Measurements from ENCODE around the gene ADAM22.
"Not testable (repeated sequence)": the region's sequence is repeated elsewhere in the genome, so short reads cannot be mapped to it uniquely, and the experiment has no call there.

ADAM22 gene

DNA sequence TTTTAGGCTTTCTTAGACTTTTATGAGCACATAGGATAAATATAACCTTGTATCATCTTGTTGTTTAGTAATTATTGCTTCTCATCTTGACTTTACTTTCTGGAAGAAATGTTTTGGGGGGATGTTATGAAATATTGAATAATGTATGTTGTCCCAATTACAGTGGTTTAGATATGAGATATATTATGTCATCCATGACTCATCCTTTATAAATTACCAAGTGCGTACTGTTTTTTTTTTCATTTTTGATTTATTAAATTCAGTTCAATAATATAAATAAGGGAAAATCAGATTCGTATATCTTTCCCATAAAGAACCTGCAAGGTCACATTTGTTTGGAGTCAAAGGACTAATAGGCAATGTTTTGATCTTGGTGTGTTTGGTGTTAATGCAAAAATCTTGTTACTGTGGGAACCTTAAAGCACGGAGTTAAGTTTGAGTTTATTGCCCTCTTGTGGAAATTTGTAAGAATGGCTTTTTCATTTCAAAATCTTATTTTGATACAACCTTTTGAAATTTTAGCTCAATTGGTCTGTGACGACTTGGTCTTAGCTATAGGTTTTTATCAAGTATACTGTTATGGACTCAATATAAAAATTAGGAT is 177.2 kb downstream of the ADAM22 start:
- DNase-seq (ENCODE audit: low spot score) = peak; percentile 41

DNA sequence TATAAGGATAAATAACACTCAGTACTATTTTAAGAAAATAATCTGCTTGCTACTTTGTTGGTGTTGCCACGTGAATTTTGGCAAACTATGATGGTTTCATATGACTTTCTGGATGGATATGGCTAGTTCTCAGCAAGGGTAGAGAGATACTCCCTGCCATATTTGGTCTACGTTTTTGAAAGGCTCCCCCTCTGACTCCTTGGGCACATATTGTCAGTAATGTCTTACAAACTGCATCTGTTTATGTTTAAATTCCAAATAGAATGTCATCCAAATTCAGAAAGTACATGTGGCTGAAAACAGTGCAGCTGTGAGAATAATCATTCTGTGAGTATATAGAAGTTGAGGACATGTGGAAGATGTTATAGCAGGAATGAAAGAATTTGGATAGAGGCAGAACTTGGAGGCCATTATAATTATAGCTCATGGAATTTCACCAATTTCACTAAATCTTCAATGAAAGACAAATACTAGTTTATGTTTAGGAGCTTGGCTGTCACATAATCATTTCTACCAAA is 178.0 kb downstream of the ADAM22 start:
- DNase-seq (ENCODE audit: low spot score) = no peak

DNA sequence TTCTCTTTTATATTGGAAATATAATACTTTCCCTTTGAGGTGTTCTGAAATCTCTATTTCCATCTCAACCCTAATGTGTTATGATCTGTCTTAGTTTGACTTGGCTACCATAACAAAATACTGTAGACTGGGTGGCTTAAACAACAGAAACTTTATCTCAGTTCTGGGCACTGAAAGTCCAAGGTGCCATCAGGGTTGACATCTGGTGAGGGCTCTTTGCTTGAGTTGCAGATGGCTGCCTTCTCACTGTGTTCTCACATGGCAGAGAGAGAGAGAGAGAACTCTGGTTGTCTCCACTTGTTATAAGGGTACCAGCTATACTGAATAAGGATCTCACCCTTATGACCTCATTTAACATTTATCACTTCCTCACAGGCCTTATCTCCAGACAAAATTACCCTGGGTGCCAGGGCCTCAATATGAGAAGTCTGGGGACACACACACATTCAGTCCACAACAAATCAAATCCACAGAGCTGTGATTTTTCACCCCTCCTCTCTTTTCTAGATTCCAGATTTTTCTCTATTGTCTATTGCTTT is 181.3 kb downstream of the ADAM22 start:
- DNase-seq (ENCODE audit: low spot score) = no peak

DNA sequence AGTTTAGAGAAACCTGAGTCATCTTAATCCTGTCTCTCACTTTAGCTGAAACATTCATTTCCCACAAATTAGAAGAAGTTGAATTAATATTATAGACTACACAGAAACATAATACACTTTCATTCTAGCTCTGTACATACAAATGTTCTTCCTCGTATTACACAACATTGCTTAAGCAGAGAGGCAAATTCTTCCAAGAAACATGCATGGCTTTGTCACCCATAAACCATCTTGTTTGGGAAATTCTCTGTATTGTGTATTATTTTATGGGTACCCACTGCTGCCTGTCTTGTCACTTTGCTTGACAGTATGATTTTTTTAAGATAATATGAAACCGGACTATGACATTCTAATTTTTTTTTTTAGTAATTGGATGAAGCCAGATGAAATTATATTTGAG is 181.8 kb downstream of the ADAM22 start:
- DNase-seq (ENCODE audit: low spot score) = no peak

DNA sequence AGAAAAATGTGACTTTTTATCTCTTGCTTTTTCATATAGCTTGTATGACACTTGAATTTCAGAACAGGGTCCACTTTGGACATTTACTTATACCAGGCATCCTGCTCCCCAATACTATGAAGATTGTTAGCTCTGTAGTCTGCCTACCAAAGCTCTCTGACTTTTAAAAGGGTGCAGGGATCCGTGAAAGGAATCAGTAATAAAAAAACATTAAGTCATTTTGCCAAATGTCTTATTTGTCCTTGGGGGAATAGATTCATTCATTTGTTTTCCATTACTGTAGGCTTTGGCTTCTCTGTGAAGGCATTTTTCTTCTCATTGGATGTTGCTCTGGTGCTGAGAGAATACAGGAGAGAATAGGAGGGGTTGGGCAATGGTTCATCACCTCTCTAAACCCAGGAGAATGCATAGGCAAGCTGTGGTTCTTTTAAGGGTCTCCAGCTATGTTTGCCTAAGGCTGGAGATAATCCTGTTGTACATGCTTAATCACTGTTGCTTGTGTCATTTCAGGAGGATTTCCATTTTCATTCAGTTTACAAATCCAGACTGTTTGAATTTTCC is 182.3 kb downstream of the ADAM22 start:
- no peak for DNase-seq (ENCODE audit: low spot score)

DNA sequence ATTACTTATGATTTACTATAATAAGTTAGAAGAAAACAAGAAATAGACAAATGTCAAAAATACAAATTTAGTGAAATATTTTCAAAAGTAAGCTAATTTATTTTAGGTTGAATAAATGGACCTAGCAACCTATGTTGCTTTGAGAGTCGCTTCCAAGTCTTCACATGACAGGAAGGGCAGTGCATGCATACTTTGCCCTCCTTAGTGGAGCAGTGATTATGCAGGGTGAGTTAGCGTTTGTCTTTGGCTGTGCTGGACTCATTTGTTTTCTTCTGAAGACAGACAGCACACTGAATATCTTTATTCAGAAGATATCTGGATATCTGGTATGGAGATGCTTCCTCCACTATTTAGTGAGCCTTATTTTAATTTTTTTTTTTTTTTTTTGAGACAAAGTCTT is 183.3 kb downstream of the ADAM22 start:
- no peak for DNase-seq (ENCODE audit: low spot score)

DNA sequence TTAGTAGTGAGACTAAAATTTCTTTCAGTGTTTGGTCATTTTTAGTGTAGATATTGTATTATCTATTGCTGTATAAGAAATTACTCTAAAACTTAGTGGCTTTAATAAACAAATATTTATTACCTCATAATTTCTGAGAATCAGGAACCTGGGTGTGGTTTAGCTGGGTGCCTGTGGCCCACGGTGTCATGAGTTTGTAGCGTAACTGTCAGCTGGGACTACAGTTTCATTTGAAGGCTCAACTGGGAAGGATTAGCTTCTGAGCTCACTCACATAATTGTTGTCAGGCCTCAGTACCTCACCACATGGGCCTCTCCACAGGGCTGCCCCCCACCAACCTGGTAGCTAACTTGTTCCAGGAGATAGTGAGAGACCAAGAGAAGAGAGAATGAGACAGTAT is 187.3 kb downstream of the ADAM22 start:
- no peak for DNase-seq (ENCODE audit: low spot score)

DNA sequence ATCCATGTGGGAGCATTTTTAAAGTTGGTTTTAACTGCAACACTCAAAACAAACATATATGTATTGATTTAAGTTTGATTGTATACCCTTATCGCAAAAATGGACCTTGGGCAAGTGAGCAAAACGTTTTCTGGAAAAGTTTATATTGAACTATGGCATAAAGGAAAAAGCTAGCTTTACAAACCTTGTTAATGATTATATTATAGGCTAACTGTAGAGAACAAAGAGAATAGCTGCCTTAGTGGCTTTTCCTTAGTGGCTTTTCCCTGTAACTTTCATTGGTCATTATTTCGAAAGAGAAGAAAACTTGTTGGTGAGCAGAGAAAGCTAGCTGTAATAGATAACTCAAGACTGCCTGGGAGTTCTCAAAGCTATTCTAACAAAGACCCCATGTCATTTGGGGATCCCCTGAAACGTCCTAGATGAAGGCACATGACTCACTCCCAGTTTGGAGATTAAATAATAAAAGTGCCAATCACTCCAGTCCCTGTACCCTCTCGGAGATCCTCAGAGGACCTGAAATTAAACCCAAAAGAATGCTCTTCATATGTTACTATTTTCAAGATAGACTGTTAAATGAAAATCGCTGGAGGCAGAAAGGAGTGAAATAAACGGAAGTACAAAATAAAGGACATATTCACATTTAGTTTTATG is 193.7 kb downstream of the ADAM22 start:
- no peak for DNase-seq (ENCODE audit: low spot score)

DNA sequence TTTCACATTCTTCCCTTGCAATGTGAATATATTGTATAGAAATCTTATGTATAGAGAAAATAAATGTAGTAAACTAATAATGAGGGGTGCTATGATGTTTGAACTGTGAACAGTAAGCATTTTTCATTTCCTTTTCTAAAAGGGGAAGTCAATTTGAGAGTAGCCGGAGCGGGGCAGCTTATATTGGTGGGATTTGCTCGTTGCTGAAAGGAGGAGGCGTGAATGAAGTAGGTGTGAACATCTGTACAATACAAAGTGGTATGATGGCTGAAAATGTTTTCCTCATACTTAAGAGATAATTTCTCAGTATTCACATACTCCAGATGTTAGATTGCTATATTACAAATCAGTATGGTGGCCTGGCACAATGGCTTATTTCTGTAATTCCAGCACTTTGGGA is 198.7 kb downstream of the ADAM22 start:
- no peak for DNase-seq (ENCODE audit: low spot score)

DNA sequence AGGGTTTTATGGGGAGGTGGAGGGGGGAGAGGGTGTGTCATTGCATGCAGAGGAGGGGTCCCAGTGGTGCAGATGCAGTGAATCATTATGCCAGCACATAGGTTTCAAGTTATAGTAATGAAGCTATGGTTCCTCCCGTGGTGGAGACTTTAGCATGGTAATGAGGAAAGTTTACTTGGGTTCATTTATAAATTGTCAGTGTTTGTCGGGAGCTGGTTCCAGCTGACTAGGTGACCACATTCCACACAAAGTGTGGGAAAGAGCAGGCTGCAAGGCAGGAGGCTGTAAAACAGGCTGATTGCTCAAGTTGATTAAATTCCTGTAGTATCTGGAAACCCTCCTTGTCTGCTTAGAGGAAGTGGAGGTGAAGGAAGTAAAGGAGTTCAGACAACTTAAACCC is 206.9 kb downstream of the ADAM22 start:
- DNase-seq (ENCODE audit: low spot score) = no peak

DNA sequence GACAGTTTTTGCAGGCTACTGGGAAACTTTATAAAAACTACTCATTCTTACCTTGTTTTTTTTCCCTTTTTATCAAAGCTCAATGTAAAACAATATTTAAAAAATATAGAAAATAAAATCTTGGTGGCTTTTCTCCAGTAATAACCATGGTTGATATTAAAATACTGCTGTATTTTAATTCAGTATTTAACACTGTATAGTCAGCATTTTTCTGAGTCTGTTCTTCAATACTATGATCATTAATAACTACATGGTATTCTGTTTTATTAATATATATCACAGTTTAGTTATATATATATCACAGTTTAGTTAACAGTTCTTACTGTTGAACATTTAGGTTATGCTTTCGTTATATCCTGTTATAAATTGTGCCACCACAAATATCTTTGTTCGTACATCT is 207.4 kb downstream of the ADAM22 start:
- DNase-seq (ENCODE audit: low spot score) = no peak

DNA sequence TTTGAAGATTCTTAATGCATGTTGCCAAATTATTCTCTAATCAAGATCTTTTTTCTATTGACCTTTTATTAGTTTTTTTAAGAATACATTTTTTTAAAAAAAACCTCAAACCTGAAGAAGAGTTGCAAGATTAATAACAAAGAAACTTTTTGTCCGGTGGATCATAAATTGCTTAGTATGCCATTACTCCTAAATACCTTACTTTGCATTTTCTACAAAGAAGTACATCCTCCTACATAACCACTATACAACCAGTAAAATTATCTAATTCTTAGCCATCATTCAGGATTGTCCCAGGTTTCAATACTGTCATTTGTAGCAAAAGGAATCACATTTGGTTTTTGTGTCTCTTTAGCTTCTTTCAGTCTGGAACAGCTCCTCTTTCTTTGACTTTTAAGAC is 207.9 kb downstream of the ADAM22 start:
- DNase-seq (ENCODE audit: low spot score) = no peak

DNA sequence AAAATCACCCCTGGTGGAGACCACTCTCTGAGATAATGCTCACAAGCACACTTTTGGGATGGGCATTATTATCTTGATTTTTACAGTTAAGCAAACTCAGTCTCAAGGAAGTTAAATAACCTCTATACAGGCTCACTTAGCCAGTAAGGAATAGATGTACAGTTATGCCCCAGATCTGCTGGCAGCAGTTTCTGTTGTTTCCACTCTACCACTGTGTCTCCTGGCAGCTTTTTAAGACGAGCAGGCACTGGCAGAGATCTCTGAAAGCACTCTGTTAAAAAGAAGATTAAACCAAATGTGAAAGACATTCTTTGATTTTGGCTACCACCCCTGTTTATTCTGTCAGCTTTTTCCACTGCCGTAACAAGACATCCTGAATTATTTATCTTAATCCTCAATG is 212.6 kb downstream of the ADAM22 start:
- no peak for DNase-seq (ENCODE audit: low spot score)

DNA sequence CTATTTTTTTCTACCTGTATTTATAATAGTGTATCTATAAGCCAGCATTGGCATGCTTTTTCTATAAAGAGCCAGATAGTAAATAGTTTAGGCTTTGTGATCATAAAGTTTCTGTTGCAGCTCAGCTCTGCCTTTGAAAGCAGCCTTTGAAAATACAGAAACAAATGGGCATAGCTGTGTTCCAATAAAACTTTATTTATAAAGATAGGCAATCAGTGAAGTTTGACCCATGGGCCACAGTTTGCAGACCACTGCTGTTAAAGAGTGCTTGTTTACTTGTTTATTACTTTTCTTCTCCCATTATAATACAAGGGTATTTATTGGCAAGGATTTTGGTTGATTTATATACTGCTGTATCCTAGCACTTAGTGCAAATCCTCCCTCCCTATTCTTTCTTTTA is 213.3 kb downstream of the ADAM22 start:
- no peak for DNase-seq (ENCODE audit: low spot score)

DNA sequence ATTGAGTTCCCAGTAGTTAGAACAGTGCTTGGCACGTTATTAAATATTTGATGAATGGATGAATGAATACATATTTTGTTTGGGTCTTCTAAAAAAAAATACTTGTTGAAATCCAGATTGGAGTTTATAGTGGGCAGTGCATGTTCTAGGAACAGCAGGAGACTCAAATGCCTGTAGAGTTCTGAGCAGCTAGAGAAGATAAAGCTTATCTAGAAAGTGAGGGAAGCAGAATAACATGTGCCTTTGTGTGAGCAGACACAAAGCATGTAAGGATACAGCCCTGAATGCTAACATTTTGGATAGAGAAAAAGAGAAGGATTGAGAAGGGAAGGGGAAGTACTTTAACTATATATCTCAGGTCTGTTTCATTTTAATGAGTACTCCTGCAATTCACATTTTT is 213.9 kb downstream of the ADAM22 start:
- no peak for DNase-seq (ENCODE audit: low spot score)

DNA sequence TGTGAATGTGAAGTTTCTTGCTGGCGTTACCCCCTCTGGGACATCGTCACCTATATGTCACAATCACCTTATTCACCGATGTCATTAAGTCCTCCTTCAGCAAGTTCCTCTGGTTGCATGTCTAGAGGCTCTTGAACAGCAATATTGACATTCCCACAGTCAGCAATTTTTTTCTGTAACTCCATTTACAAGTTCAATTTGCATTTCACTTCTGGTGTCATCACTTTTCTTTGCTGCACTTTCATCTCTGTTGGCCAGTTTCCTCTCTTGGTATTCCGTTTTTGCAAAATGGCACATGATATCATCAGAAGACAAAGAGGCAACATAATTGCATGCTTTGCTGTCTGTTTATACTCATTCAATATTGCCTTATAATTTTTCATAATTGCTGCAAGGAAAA is 216.0 kb downstream of the ADAM22 start:
- no peak for DNase-seq (ENCODE audit: low spot score)

DNA sequence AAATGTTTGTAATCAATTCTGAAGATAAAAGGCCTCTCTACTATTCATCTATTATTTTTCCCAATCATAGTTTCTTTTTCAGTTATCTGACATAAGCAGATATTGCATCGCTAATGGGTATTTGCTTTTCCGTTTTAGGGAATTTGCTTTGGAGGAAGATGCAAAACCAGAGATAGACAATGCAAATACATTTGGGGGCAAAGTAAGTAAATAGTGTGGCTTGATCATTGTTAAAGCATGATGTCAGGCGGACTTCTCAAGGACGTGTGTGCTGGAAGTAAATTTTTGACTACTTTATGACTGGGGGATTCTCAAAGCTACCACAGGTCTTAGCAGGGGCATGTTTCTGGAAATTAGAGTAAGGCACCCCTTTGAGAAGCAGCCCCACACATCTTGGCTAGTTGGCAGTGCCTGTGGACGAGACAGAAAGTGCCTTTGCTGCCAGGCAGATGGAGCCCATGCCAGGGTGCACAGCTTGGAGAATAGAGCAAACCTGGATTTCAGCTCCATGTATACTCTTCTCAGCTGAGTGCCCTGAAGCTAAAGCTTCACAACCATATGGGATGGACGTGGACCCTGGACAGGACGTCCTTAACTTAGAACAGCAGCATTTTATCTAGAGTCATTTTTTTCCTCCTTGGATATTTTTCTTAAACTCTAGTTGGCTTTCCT is 217.2 kb downstream of the ADAM22 start:
- DNase-seq (ENCODE audit: low spot score) = no peak

DNA sequence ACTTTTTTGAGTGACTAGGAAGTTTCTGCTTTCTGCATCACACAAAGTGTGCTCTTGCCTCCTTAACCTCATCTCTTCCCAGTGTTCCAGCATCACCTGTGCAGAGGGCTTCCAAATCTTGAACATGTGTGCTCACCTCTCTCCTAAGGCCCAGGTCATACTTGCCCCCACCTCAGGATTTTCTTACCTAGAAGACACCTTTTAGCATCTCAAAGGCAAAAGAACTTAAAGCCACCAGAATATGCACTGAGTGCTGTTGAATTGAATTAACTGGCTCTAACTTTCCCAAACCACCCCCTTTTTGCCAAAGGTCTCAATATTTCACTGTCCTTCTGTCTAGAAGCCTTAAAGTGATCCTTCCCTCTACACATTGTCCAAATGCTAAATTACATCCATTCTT is 219.3 kb downstream of the ADAM22 start:
- no peak for DNase-seq (ENCODE audit: low spot score)

DNA sequence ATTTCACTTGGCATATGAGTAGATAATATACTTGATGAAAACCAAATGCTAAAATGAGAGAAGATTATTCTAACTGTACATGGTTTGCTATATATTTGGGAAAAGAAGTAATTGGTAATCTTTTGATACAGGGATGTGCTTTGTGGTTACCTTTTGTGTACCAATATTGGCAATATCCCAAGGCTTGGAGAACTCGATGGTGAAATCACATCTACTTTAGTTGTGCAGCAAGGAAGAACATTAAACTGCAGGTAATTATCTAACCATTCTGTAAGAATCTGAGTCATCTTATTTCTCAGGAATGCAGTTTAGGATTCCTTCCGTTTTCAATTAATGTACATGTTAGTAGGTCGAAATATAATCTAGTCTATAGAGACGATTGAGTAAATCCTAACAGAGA is 221.7 kb downstream of the ADAM22 start:
- DNase-seq (ENCODE audit: low spot score) = no peak

DNA sequence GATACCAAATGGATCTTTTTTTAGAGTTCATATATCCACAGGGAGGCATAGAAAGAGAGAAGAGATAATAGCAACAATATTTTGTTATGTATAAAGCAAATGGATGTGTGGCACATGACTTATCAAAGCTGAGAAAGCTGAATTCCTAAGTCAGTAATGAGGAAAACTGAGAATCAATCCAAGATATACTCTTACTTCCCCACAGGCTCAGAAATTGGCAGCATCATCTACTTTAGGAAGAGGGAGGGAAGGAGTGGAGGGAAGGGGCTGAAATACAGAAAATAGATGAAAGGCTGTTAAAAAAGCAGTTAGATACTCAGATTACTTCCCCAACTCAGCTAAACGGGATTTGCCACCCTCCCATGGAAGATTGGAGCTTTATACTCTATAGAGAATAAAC is 222.3 kb downstream of the ADAM22 start:
- no peak for DNase-seq (ENCODE audit: low spot score)

DNA sequence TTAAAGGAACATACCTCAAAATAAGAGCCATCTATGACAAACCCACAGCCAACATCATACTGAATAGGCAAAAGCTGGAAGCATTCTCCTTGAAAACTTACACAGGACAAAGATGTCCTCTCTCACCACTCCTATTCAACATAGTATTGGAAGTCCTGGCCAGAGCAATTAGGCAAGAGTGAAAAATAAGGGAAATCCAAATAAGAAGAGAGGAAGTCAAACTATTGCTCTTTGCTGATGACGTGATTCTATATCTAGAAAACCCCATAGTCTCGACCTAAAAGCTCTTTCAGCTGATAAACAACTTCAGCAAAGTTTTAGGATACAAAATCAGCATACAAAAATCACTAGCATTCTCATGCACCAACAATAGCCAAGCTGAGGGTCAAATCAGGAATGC is 225.7 kb downstream of the ADAM22 start:
- DNase-seq (ENCODE audit: low spot score) = not testable (repeated sequence)

DNA sequence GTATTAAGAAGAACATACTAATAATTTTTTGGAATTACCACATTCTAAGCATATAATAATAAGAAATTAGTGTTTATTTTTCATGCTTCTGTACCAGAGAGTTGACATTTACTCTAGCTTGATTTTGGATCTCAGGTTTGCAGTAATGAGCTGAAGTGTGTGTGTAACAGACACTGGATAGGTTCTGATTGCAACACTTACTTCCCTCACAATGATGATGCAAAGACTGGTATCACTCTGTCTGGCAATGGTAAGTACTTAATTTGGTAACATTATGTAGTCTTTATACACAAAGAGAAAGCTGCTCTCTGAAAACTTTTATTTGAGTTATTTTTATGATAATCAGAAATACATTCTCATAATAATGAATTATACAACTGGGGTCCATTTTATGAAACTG is 231.6 kb downstream of the ADAM22 start:
- no peak for DNase-seq (ENCODE audit: low spot score)

DNA sequence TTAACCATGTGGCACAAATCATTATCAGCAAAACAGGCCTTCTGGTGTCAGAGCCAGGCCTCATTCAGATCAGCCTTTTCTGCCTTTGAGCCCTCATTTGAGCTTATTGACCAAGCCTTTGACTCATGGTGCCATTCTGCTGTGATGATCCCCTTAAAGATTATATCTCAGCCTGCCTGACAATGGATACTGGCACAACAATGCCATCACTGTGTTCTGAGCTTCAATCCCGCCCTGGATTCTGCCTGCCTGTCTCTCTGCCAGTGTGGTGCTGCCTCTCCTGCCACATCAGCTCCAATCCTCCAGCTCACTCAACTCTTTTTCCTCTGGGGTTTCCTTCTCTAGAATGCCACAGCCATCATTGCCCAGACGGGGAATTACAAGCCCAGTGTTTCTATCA is 233.2 kb downstream of the ADAM22 start:
- no peak for DNase-seq (ENCODE audit: low spot score)
